GM12892 (cell line): Measurements from ENCODE around the gene SFRP2.

Experiments used
- POLR2A ChIP-seq: IDR thresholded peaks from 2 replicates; pipeline ENCODE4 v1.6.1; 2011; ENCODE audit warnings: low read depth, low read length, control low read depth
- POLR2AphosphoS5 ChIP-seq: IDR thresholded peaks from 2 replicates; pipeline ENCODE4 v1.6.1; 2011; ENCODE audit warnings: low read depth, low read length, control low read depth

GRCh38 chr4:153784166-153784699, 4.7 kb downstream of the SFRP2 start:
- no peak for TF ChIP-seq POLR2AphosphoS5
- no peak for TF ChIP-seq POLR2A
